Uterus (tissue), 2 donors: ENCODE measurements around the gene TREM1.

Experiments used
- CTCF ChIP-seq, 4 experiments: fragments of 200-600 bp in 2 of 4; fragments of 450-650 bp in 2 of 4; sonication (generic) in 2 of 4; IDR thresholded peaks; one replicate each; pipeline ENCODE4 v1.5.1; 2016 to 2019; ENCODE audit warnings: antibody characterized with exemption in 4 of 4, mild to moderate bottlenecking in 2 of 4, moderate library complexity in 1 of 4
- POLR2A ChIP-seq, 2 donors: fragments of 450-650 bp; IDR thresholded peaks; one replicate each; pipeline ENCODE4 v1.6.1; 2016; ENCODE audit warnings: antibody characterized with exemption in 2 of 2, mild to moderate bottlenecking in 1 of 2, moderate library complexity in 1 of 2

- no peak for TF ChIP-seq POLR2A (IDR thresholded peaks at IDR 0.05)
- TF ChIP-seq CTCF (IDR thresholded peaks at IDR 0.05): peak; percentile 93 to 99 (median 98)
These were observed 32.4 kb upstream of the TREM1 start for GRCh38 chr6:41318654-41319565.
